KG1 (cell line): ENCODE results near the gene PRRT3.
"Not testable (repeated sequence)": the region's sequence is repeated elsewhere in the genome, so short reads cannot be mapped to it uniquely, and the experiment has no call there.

Source experiments
- DNase-seq: peaks from one replicate; lab custom pipeline; 2025; lab: John Stamatoyannopoulos, UW

Gene PRRT3

GRCh38 chr3:9897408-9898372, 54.5 kb downstream of the PRRT3 start:
- DNase-seq: no peak

GRCh38 chr3:9896755-9897407, 55.3 kb downstream of the PRRT3 start:
- not testable (repeated sequence) for DNase-seq

GRCh38 chr3:9895715-9896114, 56.5 kb downstream of the PRRT3 start:
- not testable (repeated sequence) for DNase-seq
